GM12892 (cell line): ENCODE measurements around the gene SAMD1.

Experiments used
- POLR2A ChIP-seq: IDR thresholded peaks from 2 replicates; pipeline ENCODE4 v1.6.1; 2011; ENCODE audit warnings: low read depth, low read length, control low read depth
- TAF1 ChIP-seq: IDR thresholded peaks from 2 replicates; pipeline ENCODE4 v1.6.1; 2011; ENCODE audit warnings: low read depth, mild to moderate bottlenecking, control low read depth, low read length, borderline replicate concordance

GRCh38 chr19:14119146-14119545 lies 28.6 kb upstream of the SAMD1 start:
- TF ChIP-seq POLR2A, result no peak
- TF ChIP-seq TAF1, result no peak
